ENCODE data around the gene INTU.

- TF ChIP-seq CTCF (IDR thresholded peaks at IDR 0.05) (no peak), POLR2AphosphoS5 (IDR thresholded peaks at IDR 0.05) (no peak)
Measured at GRCh38 chr4:127668770-127669169, 36.0 kb downstream of the INTU start.
